HTERT RPE-1 (cell line): ENCODE measurements around the gene SPSB1.

Experiments
- in situ Hi-C: fragments of 300-500 bp; cut with MboI; formaldehyde crosslinking; loops from 4 replicates; pipeline ENCODE4 v1.14.3; 2020; ENCODE audit warnings: low sequenced_read_pairs

Gene SPSB1

GRCh38 chr1:9316512-9316911 lies 23.8 kb downstream of the SPSB1 start:
- in situ Hi-C loops, result no loop called here

GRCh38 chr1:9317072-9317471 lies 24.4 kb downstream of the SPSB1 start:
- in situ Hi-C loops, result no loop called here

GRCh38 chr1:9317591-9318417 lies 25.1 kb downstream of the SPSB1 start:
- in situ Hi-C loops, result no loop called here

- in situ Hi-C loops, result no loop called here
These were observed 26.6 kb downstream of the SPSB1 start for GRCh38 chr1:9319208-9319788.

- in situ Hi-C loops, result no loop called here
These were observed 27.3 kb downstream of the SPSB1 start for GRCh38 chr1:9319789-9320519.

GRCh38 chr1:9320520-9321479 lies 28.1 kb downstream of the SPSB1 start:
- in situ Hi-C loops, result no loop called here

- in situ Hi-C loops, result no loop called here
These were observed 28.8 kb downstream of the SPSB1 start for GRCh38 chr1:9321480-9321849.

- in situ Hi-C loops, result no loop called here
These were observed 29.4 kb downstream of the SPSB1 start for GRCh38 chr1:9321986-9322660.

GRCh38 chr1:9322661-9323244 lies 30.1 kb downstream of the SPSB1 start:
- in situ Hi-C loops, result no loop called here

GRCh38 chr1:9324246-9325096 lies 31.8 kb downstream of the SPSB1 start:
- in situ Hi-C loops, result no loop called here

- in situ Hi-C loops, result no loop called here
These were observed 33.9 kb downstream of the SPSB1 start for GRCh38 chr1:9326596-9326995.

GRCh38 chr1:9328201-9328600 lies 35.5 kb downstream of the SPSB1 start:
- in situ Hi-C loops, result no loop called here

GRCh38 chr1:9328715-9329114 lies 36.0 kb downstream of the SPSB1 start:
- in situ Hi-C loops, result no loop called here

- in situ Hi-C loops, result no loop called here
These were observed 38.3 kb downstream of the SPSB1 start for GRCh38 chr1:9331016-9331415.

GRCh38 chr1:9331558-9332346 lies 39.1 kb downstream of the SPSB1 start:
- in situ Hi-C loops, result no loop called here

GRCh38 chr1:9332513-9333143 lies 39.9 kb downstream of the SPSB1 start:
- in situ Hi-C loops, result no loop called here

GRCh38 chr1:9338397-9339246 lies 45.9 kb downstream of the SPSB1 start:
- in situ Hi-C loops, result no loop called here
